Raji (cell line): ENCODE measurements around the gene ATXN7L3.

Source experiments
- POLR2A ChIP-seq: IDR thresholded peaks from 2 replicates; pipeline ENCODE4 v1.6.1; 2011; ENCODE audit warnings: low read depth, low read length, control low read depth; ENCODE audit not compliant: insufficient read depth

The ATXN7L3 gene

GRCh38 chr17:44176257-44176656 is 23.4 kb downstream of the ATXN7L3 start:
- no peak for TF ChIP-seq POLR2A

DNA sequence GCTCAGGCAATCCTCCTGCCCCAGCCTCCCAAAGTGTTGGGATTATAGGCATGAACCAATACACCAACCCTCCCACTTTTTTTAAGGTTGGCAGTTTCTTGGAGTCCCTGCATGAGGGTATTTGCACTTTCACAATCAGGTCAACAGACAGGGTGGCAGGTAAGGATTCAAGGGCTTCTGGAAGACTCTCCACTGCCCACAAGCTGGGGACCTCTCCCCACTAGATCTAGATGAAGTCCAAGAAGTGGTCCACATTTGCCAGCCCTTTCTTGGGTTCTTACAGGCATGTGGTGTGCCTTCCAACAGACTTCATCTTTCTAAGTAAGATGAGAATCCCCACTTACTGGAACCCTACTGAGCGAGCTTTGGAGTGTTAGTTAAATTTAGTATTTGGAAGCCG is 25.3 kb downstream of the ATXN7L3 start:
- TF ChIP-seq POLR2A = no peak

GRCh38 chr17:44171931-44172455 is 27.7 kb downstream of the ATXN7L3 start:
- TF ChIP-seq POLR2A = no peak

- TF ChIP-seq POLR2A = no peak
Measured at GRCh38 chr17:44170499-44171201, 29.0 kb downstream of the ATXN7L3 start, which contains the start of gene ASB16. ASB16 (plus strand) TSS chr17:44170704; CDS start chr17:44170790, 86 bp downstream.

DNA sequence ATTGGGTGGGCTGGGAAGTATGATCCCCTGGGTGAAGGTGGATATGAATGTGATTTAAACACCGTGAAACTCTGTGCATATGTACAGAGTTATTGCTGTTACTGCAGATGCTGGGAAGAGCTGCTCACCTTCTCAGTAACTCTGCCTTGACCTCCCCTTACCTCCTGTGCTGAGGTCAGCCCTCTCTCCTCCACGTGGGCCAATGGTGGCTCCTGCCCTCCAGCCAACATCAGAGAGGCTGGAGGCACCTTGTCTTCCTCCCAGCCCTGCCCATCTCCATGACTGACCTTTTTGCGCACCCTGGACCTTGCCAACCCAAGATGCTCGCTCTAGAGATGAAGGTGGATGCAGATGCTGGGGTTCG is 29.6 kb downstream of the ATXN7L3 start:
- no peak for TF ChIP-seq POLR2A

DNA sequence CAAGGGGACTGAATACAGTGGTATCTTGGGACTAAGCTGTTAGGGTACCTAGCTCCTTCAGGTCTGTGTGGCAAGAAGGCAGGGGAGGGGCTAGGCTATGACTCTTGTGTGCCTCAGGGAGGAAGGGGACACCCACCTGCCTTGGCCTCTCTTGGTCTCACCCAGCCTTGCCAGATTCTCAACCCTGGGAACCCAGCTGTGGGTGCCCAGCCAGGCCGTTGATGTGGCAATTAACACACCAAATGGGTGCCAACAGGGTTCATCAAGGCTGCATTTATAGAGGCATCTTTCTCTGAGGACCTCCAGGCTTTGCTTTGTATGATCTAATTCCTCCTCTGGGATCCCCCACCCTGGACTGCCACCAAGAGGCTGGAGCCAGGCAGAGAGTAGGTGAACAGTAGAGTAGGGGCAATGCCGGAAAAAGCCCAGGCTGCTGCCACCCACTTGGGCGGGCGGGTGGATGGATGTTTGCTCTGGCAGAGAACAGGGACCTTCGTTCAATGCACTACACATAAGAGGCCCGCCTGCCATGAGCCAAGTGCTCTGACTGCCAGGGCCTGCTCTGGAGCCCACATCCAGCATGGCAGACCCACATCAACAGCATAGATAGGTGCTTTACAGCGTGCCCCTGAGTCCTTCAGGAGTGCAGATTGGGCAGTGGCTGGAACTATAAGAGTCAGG is 32.4 kb downstream of the ATXN7L3 start:
- no peak for TF ChIP-seq POLR2A

GRCh38 chr17:44164476-44164875 is 35.2 kb downstream of the ATXN7L3 start:
- TF ChIP-seq POLR2A = no peak

DNA sequence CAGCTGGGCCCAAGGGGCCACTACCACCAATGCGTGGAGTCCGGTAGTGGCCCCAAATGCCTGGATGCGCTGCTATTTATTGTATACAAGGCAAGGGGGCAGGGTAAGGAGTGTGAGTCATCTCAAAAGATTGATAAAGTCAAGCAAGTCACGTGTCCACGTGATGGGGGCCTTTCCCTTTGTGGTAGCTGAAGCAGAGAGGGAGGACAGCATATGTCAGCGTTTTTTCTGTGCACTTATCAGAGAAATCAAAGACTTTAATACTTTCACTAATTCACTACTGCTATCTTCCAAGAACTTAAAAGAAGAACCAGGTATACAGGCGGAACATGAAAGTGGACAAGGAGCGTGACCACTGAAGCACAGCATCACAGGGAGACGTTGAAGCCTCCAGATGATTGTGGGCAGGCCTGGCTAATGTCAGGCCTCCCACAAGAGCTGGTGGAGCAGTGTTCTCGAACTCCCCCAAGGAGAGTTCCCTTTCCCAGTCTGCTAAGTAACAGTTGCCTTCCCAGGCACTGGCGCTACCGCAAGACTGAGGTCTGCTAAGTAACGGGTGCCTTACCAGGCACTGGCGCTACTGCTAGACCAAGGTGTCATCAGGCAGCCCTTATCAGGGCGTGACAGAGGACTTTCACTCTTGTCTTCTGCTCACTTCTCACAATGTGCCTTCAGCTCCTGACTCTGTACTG is 40.0 kb downstream of the ATXN7L3 start:
- no peak for TF ChIP-seq POLR2A

- TF ChIP-seq POLR2A = no peak
Measured at GRCh38 chr17:44155488-44155887, 44.2 kb downstream of the ATXN7L3 start.

DNA sequence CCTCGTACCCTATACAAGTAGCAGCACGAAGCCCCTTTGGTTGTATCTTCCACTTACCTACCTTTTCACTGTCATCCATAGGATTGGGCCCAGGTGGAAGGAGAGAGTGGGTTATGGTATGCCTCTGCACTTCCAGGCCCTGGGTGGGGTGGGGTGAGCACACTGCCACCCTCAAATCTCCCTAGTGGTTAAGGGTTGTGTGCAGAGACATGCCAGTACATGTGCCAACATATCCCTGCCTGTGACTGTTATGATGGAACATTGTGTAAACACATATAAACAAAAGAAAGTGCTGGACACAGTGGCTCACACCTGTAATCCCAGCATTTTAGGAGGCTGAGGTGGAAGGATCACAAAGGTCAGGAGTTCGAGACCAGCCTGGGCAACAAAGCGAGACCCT is 46.8 kb downstream of the ATXN7L3 start:
- no peak for TF ChIP-seq POLR2A

GRCh38 chr17:44149750-44150329 is 49.8 kb downstream of the ATXN7L3 start:
- no peak for TF ChIP-seq POLR2A

DNA sequence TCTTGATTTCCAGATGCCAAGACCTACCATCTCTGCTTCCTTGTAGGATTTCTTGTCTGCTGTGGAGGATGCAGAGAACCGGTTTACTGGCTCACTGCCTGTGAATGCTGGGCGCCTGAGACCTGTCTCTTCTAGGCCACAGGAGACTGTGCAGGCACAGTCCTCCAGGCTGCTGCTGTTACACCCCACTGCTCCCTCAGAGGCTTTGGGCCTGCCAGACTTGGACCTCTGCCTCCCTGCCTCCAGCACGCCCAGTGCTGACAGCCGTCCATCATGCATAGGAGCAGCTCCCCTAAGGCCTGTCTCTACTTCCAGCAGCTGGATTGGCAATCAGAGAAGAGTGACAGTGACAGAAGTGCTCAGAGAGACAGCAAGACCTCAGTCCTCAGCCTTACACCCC is 51.9 kb downstream of the ATXN7L3 start:
- TF ChIP-seq POLR2A = no peak

DNA sequence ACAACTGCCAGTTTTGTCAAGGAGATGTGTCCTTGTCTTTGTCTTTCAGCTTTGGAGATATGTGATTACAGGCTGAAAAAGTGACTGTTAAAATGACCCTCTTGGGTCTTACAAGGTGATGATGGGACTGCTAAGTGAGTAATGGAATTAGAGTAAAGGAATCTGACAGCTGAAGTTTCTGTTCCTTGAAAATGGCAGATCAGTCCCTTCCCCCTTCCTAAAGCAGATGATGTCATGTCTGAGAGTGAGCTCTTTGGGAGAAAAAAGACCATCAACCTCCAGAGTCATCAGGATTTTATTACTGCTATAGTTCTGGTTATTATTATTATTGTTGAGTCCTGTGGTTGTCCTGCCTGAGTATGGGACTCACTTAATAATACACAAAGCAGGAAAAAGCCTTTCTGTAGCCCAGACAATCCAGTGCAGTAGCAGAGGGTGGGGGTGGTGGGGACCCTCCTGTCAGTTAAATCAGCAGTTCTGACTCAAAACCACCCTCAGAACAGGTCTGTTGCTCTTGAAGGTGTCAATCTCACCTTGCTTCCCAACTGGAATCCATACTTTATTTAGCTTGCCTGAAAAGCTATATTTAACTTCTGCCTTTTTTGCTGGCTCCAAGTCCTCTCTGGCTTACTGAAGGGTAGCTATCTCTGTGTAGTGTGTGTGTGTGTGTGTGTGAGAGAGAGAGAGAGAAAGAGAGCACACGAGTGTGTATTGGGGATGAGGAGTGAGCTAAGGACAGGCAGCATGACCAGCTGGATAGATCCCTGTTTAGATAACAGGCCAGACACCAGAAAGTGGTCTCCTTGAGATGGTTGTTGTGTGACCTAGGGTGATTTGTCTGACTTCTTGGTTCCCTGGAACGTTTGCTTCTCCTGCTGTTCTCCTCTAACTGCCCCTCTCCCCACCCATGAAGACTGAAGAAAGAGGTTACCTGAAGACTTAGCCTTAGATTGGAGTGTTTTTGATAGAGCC is 53.0 kb downstream of the ATXN7L3 start:
- no peak for TF ChIP-seq POLR2A

DNA sequence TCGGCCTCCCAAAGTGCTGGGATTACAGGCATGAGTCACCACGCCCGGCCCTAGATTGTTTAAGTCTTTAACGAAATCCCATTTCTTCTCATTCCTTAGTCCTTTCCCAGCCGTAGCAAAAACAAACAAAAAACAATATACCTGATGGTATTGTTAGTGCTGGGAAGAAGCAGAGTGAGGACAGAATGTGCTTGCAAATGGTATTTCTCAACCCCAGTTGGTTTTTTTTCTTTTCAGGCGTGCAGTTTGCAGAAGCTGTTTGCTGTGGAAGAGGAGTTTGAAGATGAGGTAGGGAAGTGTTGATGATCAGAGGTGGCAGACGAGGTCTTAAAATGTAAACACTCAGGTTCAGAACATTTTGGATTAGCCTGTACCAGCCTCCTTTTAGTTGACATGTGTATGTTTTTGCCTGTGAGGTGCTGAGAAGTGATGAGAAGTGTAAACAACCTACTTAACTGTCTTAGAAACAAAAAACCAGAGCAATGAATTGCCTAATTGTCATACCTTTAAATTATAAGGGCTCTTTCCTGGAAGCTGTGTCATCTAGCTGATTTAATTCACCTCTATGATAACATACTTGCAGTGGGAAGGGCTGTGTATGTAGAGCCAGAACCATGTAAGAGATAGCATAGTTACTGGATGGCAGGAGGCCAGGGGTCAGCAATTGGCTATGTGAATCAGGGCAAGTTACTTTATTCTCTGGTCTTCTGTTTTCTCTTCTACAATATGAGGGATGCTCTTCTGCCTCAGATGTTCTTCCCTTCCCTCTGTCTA is 54.5 kb downstream of the ATXN7L3 start:
- no peak for TF ChIP-seq POLR2A
